ENCODE results near the gene ZDHHC4. TPM values are rescaled to one million over a fixed set of nuclear protein-coding genes. Genes with fewer than 3 reads are reported as not detected.

Gene ZDHHC4
- 64.4 and 72.1 TPM in 2 replicates for total RNA-seq

DNA sequence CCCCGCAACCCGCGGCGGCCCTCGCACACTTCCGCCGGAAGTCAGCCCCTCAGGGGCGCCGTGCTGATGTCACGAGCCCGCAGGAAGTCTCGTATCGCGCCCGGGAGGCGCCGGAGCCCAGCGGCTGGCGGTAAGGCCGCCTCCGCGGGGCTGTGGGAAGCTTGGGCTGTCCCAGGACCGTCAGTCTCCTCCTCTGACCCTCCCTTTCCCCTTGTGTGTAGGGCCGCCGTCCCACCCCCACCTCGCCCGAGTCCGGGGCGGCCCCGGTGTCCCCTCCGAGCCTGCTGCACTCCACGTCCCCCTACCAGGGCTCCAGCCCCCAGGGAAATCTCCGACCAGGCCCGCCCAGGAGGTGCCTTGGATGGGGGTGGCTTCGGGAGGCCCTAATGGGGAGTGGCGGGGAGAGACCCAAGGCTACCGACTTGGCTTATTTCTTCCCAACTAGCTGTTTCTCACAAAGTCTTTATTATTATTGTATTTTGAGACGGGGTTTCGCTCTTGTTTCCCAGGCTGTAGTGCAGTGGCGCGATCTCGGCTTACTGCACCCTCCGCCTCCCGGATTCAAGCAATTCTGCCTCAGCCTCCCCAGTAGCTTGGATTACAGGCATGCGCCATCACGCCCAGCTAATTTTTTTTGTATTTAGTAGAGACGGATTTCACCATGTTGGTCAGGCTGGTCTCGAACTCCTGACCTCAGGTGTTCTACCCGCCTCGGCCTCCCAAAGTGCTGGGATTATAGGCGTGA, at the start of gene ZDHHC4:
TSS of gene ZDHHC4 (plus strand) at position 86 of the 745 bp plus-strand sequence. CDS start 3,108 bp downstream, outside the sequence.

DNA sequence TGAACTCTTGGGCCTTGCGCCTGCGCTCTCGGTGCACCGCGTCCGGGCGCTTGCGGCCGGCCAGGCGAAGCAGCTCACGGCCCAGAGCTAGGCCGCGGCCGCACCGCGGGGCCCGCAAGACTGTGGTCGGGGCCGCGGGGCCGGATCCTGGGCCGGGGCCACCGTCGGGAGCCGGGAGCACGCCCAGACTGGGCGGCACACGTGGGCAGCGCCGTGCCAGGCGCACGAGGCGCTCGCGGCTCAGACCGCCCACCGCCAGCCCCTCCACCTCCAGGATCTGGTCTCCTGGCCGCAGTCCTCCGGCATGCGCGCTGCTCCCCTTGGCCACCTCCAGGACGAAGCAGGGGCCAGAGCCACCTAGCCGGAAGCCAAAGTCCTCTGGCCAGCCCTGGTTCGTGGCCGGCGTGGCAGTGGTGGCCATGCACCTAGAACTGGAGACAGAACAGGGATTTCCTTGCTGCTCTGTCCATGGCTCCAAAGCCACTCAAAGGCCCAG, 26.2 kb upstream of the ZDHHC4 start, which contains the start of gene GRID2IP:
TSS of gene GRID2IP (minus strand) at position 446 of the 496 bp plus-strand sequence. CDS start at position 421, 25 bp downstream.

GRCh38 chr7:6589829-6590644, 12.8 kb downstream of the ZDHHC4 start, which contains the start of gene INTS15:
TSS of gene INTS15 (plus strand) at chr7:6590021. CDS start at chr7:6590284, 263 bp downstream.

GRCh38 chr7:6614953-6615722, 37.9 kb downstream of the ZDHHC4 start, which contains the start of gene ZNF853:
TSS of gene ZNF853 (plus strand) at chr7:6615610. CDS start at chr7:6616175, 565 bp downstream.

DNA sequence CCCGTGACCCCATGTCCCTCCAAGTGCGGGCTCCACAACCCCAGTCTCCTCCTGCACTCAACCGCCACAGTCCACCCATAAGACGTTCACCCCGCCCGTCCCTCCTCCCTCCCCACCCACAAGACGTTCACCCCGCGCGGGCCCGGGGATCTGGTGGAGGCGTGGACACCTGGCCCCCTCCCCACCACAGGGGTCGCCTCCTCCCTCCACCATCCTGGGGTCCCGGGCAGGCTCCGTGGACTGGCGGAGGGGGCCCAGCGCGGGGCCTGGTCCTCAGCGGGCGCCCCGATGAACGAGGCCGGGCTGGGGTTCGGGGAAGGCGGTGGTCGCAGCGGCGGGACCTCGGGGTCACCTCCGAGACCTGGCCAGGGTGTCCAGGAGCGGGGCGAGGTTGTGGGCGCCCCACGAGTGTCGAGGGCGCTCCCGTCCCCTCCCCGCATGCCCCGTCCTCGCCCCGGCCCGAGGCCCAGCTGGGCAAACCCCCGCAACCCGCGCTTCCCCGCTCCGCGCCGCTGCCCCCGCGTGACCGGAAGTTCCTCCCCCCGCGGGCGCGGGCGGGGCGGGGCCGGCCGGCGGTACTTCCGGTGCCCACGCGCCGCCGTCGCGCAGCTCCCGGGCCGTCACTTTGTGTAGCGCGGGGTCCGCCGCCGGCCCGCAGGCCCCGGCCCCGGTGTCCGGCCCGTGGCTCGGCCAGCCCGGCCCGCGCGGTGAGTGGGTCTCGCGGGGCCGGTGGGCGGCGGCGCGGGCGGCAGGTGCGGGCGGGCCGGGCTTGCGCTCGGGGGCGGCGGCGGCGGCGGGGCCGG, 59.7 kb downstream of the ZDHHC4 start, which contains the start of gene ZNF316:
TSS of gene ZNF316 (plus strand) at position 578 of the 803 bp plus-strand sequence. CDS start 5,092 bp downstream, outside the sequence.

Other genes starting within 250 kb of the ZDHHC4 start
- gene FAM220A, start 228.5 kb upstream of the ZDHHC4 start, total RNA-seq, result 11.8 and 20.2 TPM in 2 replicates
- gene RAC1, start 202.9 kb upstream of the ZDHHC4 start, total RNA-seq, result 126 and 129 TPM in 2 replicates
- gene DAGLB, start 129.5 kb upstream of the ZDHHC4 start, total RNA-seq, result 9.7 TPM in 2 replicates
- 205 and 231 TPM in 2 replicates for gene KDELR2, start 93.3 kb upstream of the ZDHHC4 start, total RNA-seq
- 0.08 TPM in 1 of 2 replicates, not detected in the other for gene GRID2IP, start 26.0 kb upstream of the ZDHHC4 start, total RNA-seq
- 19.0 and 23.3 TPM in 2 replicates for gene INTS15, start 12.6 kb downstream of the ZDHHC4 start, total RNA-seq
- 5.8 and 6.5 TPM in 2 replicates for gene ZNF853, start 38.2 kb downstream of the ZDHHC4 start, total RNA-seq
- gene ZNF316, start 59.9 kb downstream of the ZDHHC4 start, total RNA-seq, result 11.1 and 12.0 TPM in 2 replicates
- gene ZNF12, start 129.5 kb downstream of the ZDHHC4 start, total RNA-seq, result 9.8 and 19.8 TPM in 2 replicates
- gene RSPH10B2, start 176.6 kb downstream of the ZDHHC4 start, total RNA-seq, result not detected in 2 replicates
- 6.6 and 40.0 TPM in 2 replicates for gene CCZ1B, start 248.8 kb downstream of the ZDHHC4 start, total RNA-seq